Neural cell (in vitro differentiated cells): Measurements from ENCODE around the gene CUX1. TPM values are rescaled to one million over a fixed set of nuclear protein-coding genes. Genes with fewer than 3 reads are reported as not detected.

Experiments
- H2AFZ ChIP-seq: fragments of 200-600, 300-800 bp; sonication (generic), shearing (Covaris generic); 2 replicates; pipeline ENCODE4 v1.6.0; 2014; ENCODE audit warnings: low read depth, mild to moderate bottlenecking, antibody characterized with exemption, low read length, moderate library complexity
- H3F3A ChIP-seq: fragments of 200-600 bp; shearing (Covaris generic); 2 replicates; pipeline ENCODE4 v1.6.1; 2016; ENCODE audit warnings: mild to moderate bottlenecking, moderate library complexity, mixed read lengths, antibody characterized with exemption, low read length; ENCODE audit not compliant: insufficient read depth, poor library complexity, severe bottlenecking
- H3K27ac ChIP-seq: fragments of 200-600, 300-800 bp; sonication (generic), shearing (Covaris generic); 2 replicates; pipeline ENCODE4 v1.5.1; 2014; ENCODE audit warnings: mild to moderate bottlenecking, low read length, moderate library complexity
- H3K27me3 ChIP-seq: fragments of 300-800, 200-600 bp; sonication (generic), shearing (Covaris generic); 2 replicates; pipeline ENCODE4 v1.6.0; 2014; ENCODE audit warnings: mild to moderate bottlenecking, low read depth, low read length, moderate library complexity; ENCODE audit not compliant: insufficient read depth
- H3K36me3 ChIP-seq: fragments of 300-800, 200-600 bp; sonication (generic), shearing (Covaris generic); 2 replicates; pipeline ENCODE4 v1.5.1; 2014; ENCODE audit warnings: mild to moderate bottlenecking, antibody characterized with exemption, low read length, moderate library complexity; ENCODE audit not compliant: insufficient read depth
- H3K4me2 ChIP-seq: fragments of 300-800, 200-600 bp; sonication (generic), shearing (Covaris generic); 2 replicates; pipeline ENCODE4 v1.6.0; 2014; ENCODE audit warnings: mild to moderate bottlenecking, low read length
- H3K4me3 ChIP-seq: fragments of 300-800, 200-600 bp; sonication (generic), shearing (Covaris generic); 2 replicates; pipeline ENCODE4 v1.5.1; 2014; ENCODE audit warnings: mild to moderate bottlenecking, low read length, moderate library complexity
- H3K79me2 ChIP-seq: fragments of 200-600 bp; shearing (Covaris generic); replicated peaks from 2 replicates; pipeline ENCODE4 v1.6.0; 2014; ENCODE audit warnings: mild to moderate bottlenecking, low read length, moderate library complexity; ENCODE audit not compliant: insufficient read depth
- H3K9ac ChIP-seq: fragments of 300-800, 200-600 bp; sonication (generic), shearing (Covaris generic); 2 replicates; pipeline ENCODE4 v1.6.1; 2016; ENCODE audit warnings: mild to moderate bottlenecking, low read length, mixed read lengths
- H3K9me2 ChIP-seq: fragments of 200-600 bp; shearing (Covaris generic); 2 replicates; pipeline ENCODE4 v1.6.1; 2016; ENCODE audit warnings: mild to moderate bottlenecking, low read length, mixed read lengths; ENCODE audit not compliant: insufficient read depth
- H3K9me3 ChIP-seq: fragments of 200-600, 300-800 bp; sonication (generic), shearing (Covaris generic); 2 replicates; pipeline ENCODE4 v1.6.1; 2016; ENCODE audit warnings: mild to moderate bottlenecking, mixed run types, low read length, moderate library complexity, mixed read lengths
- H4K20me1 ChIP-seq: fragments of 200-600 bp; shearing (Covaris generic); 2 replicates; pipeline ENCODE4 v1.6.1; 2016; ENCODE audit warnings: mild to moderate bottlenecking, mixed run types; ENCODE audit not compliant: insufficient read depth
- CTCF ChIP-seq: fragments of 450-650 bp; IDR thresholded peaks from 2 replicates; pipeline ENCODE4 v1.5.1; 2014; ENCODE audit warnings: antibody characterized with exemption, mild to moderate bottlenecking, moderate library complexity; ENCODE audit not compliant: poor library complexity, severe bottlenecking
- EP300 ChIP-seq: fragments of 450-650 bp; conservative IDR thresholded peaks from 2 replicates; pipeline ENCODE4 v1.6.1; 2014; ENCODE audit warnings: antibody characterized with exemption, mild to moderate bottlenecking, moderate library complexity; ENCODE audit not compliant: poor library complexity, severe bottlenecking
- EZH2 ChIP-seq: fragments of 200-600, 300-800 bp; shearing (Covaris generic), sonication (generic); IDR thresholded peaks from 2 replicates; pipeline ENCODE4 v1.6.1; 2014; ENCODE audit warnings: antibody characterized with exemption, low read length, borderline replicate concordance, mild to moderate bottlenecking; ENCODE audit not compliant: insufficient read depth, poor library complexity, severe bottlenecking
- MXI1 ChIP-seq: fragments of 450-650 bp; conservative IDR thresholded peaks from 2 replicates; pipeline ENCODE4 v1.6.1; 2014; ENCODE audit warnings: antibody characterized with exemption, mild to moderate bottlenecking; ENCODE audit not compliant: poor library complexity, severe bottlenecking
- POLR2AphosphoS5 ChIP-seq: IDR thresholded peaks from 2 replicates; pipeline ENCODE4 v1.6.1; 2012
- RAD21 ChIP-seq: fragments of 450-650 bp; conservative IDR thresholded peaks from 2 replicates; pipeline ENCODE4 v1.6.1; 2014; ENCODE audit warnings: antibody characterized with exemption, mild to moderate bottlenecking, moderate library complexity
- SMC3 ChIP-seq: fragments of 450-650 bp; conservative IDR thresholded peaks from 2 replicates; pipeline ENCODE4 v1.6.1; 2014; ENCODE audit warnings: antibody characterized with exemption, mild to moderate bottlenecking, moderate library complexity; ENCODE audit not compliant: poor library complexity
- TAF1 ChIP-seq: IDR thresholded peaks from 2 replicates; pipeline ENCODE4 v1.6.1; 2012; ENCODE audit warnings: low read depth
- polyA plus RNA-seq: library from polyadenylated mRNA; depleted of rRNA; stranded (reverse); fragments of >200 nt; gene quantifications from 2 replicates; pipeline ENCODE4 v1.2.3, GENCODE V29; 2014
- TF ChIP-seq, protein P1 (sequence below): IDR thresholded peaks from 2 replicates; pipeline ENCODE4 v1.6.1; 2012; ENCODE audit warnings: borderline replicate concordance

Gene CUX1
- polyA plus RNA-seq, 1 donor from 2014 or later, result 26.6 TPM

DNA sequence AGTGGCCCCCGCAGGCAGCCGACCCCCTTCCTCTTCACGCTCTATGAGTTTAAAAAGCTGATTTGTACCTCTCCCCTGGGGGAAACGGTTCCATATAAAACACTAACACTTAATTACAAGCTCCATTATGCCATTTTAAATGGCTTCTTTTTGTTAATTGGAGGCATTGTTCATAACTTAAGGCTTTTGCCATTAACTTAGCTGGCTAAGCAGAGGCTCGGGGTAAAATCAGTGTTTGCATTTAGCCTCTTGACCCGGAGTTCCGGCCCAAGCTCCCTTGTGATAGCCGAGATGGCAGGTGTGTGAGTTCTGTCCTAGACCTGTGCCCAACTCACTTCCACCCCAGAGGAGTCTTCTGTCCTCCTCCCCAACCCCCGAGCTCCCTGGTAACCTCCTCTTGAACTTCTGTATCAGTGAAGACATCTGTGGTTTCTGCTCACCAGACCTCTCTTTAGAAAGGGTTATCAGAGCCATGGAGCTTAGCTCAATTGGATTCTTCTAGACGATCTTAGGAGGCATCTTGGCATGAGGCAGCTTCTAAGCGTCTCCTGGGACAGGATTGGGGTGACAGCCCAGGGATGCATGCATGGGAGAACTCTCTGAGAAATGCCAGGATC is 435.0 kb downstream of the CUX1 start:
- H3F3A ChIP-seq, result no peaks in the 10 kb centered on the region
- H3K27ac ChIP-seq, result no peak overlapping the region
- H2AFZ ChIP-seq, result no peak overlapping the region
- no peak overlapping the region for H3K9ac ChIP-seq
- no peaks in the 10 kb centered on the region for H3K79me2 ChIP-seq
- no peaks in the 10 kb centered on the region for H3K9me3 ChIP-seq
- H3K36me3 ChIP-seq, result no peaks in the 10 kb centered on the region
- H3K4me3 ChIP-seq, result no peak overlapping the region
- no peaks in the 10 kb centered on the region for H4K20me1 ChIP-seq
- no peak for TF ChIP-seq RAD21
- no peak for TF ChIP-seq SMC3
- no peak for TF ChIP-seq MXI1
- no peak for TF ChIP-seq CTCF
- TF ChIP-seq POLR2AphosphoS5, result no peak
- no peak for TF ChIP-seq EZH2
- TF ChIP-seq, protein P1, sequence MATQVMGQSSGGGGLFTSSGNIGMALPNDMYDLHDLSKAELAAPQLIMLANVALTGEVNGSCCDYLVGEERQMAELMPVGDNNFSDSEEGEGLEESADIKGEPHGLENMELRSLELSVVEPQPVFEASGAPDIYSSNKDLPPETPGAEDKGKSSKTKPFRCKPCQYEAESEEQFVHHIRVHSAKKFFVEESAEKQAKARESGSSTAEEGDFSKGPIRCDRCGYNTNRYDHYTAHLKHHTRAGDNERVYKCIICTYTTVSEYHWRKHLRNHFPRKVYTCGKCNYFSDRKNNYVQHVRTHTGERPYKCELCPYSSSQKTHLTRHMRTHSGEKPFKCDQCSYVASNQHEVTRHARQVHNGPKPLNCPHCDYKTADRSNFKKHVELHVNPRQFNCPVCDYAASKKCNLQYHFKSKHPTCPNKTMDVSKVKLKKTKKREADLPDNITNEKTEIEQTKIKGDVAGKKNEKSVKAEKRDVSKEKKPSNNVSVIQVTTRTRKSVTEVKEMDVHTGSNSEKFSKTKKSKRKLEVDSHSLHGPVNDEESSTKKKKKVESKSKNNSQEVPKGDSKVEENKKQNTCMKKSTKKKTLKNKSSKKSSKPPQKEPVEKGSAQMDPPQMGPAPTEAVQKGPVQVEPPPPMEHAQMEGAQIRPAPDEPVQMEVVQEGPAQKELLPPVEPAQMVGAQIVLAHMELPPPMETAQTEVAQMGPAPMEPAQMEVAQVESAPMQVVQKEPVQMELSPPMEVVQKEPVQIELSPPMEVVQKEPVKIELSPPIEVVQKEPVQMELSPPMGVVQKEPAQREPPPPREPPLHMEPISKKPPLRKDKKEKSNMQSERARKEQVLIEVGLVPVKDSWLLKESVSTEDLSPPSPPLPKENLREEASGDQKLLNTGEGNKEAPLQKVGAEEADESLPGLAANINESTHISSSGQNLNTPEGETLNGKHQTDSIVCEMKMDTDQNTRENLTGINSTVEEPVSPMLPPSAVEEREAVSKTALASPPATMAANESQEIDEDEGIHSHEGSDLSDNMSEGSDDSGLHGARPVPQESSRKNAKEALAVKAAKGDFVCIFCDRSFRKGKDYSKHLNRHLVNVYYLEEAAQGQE, result no peak
- TF ChIP-seq EP300, result no peak
- TF ChIP-seq TAF1, result no peak
- H3K4me2 ChIP-seq, result no peak overlapping the region
- no peaks in the 10 kb centered on the region for H3K9me2 ChIP-seq
- no peaks in the 10 kb centered on the region for H3K27me3 ChIP-seq

GRCh38 chr7:102253066-102253972 is 435.9 kb downstream of the CUX1 start:
- no peaks in the 10 kb centered on the region for H3K36me3 ChIP-seq
- no peaks in the 10 kb centered on the region for H4K20me1 ChIP-seq
- no peaks in the 10 kb centered on the region for H3K9me2 ChIP-seq
- no peaks in the 10 kb centered on the region for H3F3A ChIP-seq
- H3K9ac ChIP-seq, result no peak overlapping the region
- TF ChIP-seq EZH2 (no peak), CTCF (no peak), SMC3 (no peak), POLR2AphosphoS5 (no peak), TAF1 (no peak), MXI1 (no peak), RAD21 (no peak)
- TF ChIP-seq, protein P1, result no peak
- H3K4me3 ChIP-seq, result no peak overlapping the region
- H3K79me2 ChIP-seq, result no peaks in the 10 kb centered on the region
- no peaks in the 10 kb centered on the region for H3K9me3 ChIP-seq
- no peak overlapping the region for H2AFZ ChIP-seq
- H3K4me2 ChIP-seq, result no peak overlapping the region
- H3K27ac ChIP-seq, result no peak overlapping the region
- no peaks in the 10 kb centered on the region for H3K27me3 ChIP-seq
